Hematopoietic multipotent progenitor cell treated with erythropoietin and hydrocortisone succinate and interleukin-3 and kit ligand, for 17 days (in vitro differentiated cells): ENCODE data around the gene GANAB.
"Not testable (repeated sequence)": the region's sequence is repeated elsewhere in the genome, so short reads cannot be mapped to it uniquely, and the experiment has no call there.

Experiments used
- DNase-seq: peaks from one replicate; pipeline ENCODE4 v3.0.0-alpha.2; 2015; ENCODE audit warnings: low spot score

GANAB gene

DNA sequence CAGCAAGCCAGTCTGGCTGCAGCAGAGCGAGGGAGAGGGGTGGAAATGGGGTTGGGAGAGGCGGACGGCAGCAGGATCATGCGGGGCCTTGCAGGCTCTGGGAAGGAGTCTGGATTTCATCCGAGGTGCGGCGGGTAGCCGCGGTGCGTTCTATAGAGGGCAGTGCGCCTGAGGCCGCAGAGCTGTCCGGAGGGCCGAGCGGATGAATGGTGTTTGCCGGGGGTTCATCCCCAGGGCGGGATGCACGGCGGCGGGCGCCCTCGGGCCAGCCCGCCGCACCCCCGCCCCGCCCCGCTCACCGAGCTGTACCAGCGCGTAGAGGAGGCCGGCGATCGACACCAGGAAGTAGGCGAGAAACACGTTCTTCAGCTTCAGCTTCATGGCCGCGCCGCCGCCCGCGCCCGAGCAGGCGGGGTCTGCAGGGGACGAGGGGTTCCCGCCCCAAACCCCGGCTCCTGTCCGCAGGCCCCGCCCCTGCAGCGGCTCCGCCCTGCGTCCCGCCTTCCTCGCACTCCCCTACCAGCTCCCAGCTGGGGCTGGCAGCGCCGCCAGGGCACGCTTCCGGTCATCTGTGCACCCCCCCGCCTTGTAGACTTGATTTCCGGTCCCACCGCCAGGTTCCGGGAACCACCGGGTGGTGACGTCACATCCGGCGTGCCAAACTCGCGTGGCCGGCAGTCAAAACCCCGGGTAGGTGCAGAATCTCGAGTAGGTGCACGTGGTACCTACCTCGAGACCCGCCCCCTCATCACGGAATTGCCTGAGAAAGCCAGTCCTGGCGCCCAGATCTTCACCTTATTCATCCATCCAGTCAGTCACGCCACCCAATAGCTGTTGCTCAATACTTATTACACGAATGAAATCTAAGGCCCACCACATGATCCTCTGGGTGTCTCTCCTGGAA lies 24.6 kb downstream of the GANAB start, which contains the start of gene B3GAT3:
TSS of gene B3GAT3 (minus strand) at position 420 of the 904 bp plus-strand sequence. CDS start at position 381, 39 bp downstream.
- DNase-seq, result peak; percentile 92

DNA sequence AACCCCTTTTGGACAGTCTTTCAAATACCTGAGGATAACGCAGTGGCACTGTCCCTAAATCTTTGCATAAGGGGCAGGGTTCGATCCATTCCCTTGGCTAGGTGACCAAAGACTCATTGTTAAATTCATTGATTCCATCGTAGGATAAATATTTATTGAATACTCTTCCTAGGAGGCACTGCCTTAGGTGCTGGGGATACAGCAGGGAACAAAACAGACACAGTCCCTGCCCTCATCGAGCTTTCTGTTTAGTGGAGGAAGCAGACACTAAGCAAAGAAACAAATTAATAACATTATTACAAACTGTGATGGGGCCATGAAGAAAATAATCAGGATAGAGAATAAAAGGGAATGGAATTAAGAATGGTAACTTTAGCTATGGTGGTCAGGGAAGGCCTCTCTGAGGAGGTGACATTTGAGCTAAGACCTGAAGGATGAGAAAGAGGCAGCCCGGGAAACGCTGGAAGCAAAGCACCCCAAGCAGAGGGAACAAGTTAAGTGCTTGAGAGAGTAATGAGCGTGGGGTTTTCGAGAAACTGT lies 25.3 kb downstream of the GANAB start:
- no peak for DNase-seq

DNA sequence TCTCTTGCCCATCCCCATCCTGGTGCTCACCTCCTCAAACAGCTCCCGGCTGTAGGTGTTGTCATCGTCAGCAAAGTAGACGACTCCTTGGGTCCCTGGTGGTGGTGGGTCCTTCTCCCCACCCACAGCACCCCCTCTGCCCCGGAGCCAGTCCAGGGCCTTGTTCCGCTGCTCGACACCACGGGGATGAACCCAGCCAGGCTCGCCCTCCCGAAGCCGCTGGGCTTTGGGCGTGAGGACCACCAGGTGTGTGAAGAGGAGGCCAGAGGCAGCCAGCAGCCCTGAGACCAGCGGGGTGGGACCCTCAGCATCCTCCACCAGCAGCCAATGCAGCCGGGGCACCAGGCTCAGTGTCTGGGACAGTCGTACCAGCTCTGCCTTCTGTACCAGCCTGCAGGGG lies 29.5 kb downstream of the GANAB start:
- DNase-seq, result not testable (repeated sequence)

DNA sequence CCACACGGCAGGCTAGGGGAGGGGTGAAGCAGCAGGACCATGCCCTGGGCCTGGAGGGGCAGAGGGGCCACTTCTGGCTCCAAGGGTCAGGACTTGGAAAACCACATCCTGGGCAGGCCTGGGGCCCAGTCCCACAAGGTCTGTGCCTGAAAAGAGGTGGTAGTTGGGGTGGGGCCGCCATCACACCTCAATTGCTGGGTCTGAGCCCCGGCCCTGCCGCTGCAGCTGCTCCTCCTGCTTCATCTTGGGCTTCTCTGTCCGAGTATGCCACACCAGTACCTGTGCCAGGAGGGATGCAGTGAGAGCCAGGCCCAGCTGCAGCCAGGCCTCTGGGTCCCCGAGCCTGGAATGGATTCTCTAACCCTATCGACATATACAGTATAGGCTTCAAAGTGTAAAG lies 30.9 kb downstream of the GANAB start:
- DNase-seq, result no peak

DNA sequence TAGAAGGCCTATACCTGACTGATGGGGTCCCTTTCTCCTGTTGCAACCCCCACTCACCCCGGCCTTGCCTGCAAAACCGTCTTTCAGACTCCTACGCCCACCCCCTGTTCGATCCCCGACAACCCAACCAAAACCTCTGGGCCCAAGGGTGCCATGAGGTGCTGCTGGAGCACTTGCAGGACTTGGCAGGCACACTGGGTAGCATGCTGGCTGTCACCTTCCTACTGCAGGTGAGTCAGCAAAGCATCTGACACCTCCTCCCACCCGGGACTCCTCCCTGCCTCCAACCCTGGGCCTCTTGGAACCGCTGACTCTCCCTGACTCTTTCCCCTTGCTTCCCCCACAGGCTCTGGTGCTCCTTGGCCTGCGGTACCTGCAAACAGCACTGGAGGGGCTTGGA lies 32.1 kb downstream of the GANAB start:
- peak; percentile 68 for DNase-seq

DNA sequence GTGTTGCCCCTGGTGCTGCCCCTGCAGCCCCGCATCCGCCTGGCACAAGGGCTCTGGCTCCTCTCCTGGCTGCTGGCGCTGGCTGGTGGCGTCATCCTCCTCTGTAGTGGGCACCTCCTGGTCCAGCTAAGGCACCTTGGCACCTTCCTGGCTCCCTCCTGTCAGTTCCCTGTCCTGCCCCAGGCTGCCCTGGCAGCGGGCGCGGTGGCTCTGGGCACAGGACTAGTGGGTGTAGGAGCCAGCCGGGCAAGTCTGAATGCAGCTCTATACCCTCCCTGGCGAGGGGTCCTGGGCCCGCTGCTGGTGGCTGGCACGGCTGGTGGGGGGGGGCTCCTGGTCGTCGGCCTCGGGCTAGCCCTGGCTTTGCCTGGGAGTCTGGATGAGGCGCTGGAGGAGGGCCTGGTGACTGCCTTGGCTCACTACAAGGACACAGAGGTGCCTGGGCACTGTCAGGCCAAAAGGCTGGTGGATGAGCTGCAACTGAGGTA lies 33.1 kb downstream of the GANAB start:
- DNase-seq, result no peak

DNA sequence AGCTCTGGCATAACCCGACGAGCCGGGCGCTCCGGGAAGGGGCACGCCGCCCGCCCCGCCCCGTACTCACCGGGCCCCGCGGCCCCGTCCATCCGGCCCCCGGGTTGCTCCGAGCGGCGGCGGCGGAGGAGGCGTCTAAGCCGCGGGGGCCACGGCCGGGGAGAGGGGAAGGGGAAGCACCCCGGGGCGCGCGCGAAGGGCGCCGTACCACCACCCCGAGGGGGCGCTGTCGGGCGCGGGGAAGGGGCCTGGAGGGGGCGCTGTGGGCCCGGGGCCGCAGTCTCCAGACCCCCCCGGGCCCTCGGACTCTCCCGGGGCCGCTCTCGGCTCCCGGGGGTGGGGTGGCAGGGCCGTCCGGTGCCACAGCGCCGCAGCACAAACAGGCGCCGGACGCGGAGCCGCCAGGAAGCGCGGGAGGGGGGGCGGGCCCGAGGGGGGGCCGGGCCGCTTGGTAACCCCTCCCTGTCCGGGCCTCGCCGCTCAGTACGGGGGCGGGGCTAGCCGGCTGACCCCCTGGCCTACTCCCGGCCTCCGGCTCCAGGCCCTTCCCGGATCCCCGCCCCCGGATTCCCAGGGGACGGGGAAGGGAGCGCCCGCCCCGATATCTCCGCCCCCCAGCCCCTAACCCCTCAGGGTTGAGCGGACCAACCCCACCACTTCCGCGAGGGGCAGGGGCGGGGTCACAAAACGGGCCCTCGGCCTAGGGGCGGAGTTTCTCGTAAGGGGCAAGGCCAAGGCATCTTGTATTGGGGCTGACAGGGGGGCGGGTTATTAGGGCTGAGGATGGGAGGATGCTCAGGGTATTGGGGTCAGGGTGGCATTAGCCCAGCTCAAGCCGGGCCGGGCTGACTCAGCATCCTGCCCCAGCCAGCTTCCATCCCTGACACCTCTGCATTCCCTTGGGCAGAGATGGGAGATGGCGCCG lies 33.8 kb downstream of the GANAB start, which contains the start of the genes EML3 and ROM1:
TSS of gene EML3 (minus strand) at position 410 of the 925 bp plus-strand sequence. CDS start at position 92, 318 bp downstream.
TSS of gene ROM1 (plus strand) at position 892 of the 925 bp plus-strand sequence. CDS start at position 917, 25 bp downstream.
- DNase-seq, result peak; percentile 75

- no peak for DNase-seq
Measured at GRCh38 chr11:62611705-62612365, 34.6 kb downstream of the GANAB start.

- DNase-seq, result no peak
Measured at GRCh38 chr11:62610814-62611704, 35.4 kb downstream of the GANAB start.

DNA sequence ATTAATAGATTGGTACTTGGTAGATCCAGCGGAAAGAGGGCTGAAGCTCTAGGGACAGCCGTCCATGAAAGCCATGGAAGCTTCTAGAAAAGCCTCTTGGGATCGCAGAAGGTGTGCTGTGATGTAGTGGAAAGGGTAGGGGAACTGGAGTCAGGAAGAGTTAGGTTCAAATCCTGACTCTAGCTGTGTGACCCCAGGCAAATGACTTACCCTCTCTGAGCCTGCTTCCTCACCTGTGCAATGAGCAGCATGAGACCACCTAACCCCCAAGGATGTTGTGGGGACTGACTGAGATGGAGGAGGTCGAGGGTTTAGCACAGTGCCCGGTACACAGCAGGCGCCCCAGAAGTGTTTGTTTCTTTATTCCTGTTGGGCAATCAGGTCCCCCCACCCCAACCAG lies 36.0 kb downstream of the GANAB start:
- no peak for DNase-seq

DNA sequence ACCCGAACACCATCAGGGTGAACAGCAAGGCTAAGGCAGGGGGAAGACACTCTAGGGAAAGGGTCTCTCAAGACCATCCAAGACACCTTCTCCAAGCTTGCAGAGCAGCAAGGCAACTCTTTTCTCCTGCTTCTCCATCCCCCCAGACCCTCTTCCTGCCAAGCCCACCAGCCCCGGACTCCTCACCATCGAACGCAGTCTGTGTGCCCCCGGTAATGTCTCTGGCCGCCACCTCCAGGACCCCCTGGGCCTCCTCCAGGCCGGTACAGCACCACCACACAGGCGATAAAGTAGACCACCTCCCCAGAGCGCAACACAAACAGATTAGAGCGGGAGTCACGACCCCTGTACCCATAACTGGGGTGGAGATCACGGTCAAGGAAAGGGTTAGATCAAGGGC lies 37.6 kb downstream of the GANAB start:
- DNase-seq, result no peak

DNA sequence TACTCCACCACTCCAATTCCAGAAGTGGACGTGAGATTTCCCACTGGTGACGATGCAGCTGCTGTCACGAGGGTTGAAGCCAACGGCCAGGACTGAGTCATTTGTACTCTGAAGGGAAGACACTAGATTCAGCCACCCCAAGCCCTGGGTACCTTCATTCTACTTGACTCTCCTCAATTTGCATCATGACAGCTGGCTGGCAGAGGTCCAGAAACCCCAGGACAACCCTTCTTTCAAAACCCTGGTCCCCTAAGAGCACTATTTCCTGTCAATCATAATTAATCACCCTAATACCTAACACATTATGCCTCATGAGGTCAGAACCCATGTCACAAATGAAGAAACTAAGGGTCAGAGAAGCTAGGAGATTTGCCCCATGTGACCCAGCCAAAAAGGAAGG lies 38.7 kb downstream of the GANAB start:
- no peak for DNase-seq

GRCh38 chr11:62605902-62606301 lies 40.5 kb downstream of the GANAB start:
- no peak for DNase-seq

- no peak for DNase-seq
Measured at GRCh38 chr11:62605467-62605866, 40.9 kb downstream of the GANAB start.

DNA sequence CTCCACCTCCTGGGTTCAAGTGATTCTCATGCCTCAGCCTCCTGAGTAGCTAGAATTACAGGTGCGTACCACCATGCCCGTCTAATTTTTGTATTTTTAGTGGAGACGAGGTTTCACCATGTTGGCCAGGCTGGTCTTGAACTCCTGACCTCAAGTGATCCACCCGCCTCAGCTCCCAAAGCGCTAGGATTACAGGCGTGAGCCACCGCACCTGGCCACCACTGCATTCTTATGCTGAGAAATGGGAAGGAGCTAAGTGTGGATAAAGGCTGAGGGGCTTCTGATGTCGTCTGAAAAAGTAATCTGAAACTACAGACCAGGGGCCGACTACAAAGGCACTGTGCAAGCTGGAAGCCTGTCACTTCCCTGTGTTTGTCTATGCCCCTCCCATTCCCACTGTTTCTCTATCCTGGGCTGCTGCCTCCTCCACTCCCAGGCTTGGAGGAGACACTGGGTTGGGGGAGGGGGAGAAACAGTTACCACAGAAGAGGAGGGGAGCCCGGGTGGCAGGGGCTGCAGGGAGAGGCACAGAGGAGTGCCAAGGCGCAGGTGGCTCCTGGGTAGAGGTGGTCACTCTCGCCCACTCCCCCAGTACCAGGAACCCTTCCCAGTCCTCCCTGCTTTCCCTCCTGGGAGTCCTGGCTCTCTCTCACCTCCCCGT lies 41.8 kb downstream of the GANAB start:
- no peak for DNase-seq

DNA sequence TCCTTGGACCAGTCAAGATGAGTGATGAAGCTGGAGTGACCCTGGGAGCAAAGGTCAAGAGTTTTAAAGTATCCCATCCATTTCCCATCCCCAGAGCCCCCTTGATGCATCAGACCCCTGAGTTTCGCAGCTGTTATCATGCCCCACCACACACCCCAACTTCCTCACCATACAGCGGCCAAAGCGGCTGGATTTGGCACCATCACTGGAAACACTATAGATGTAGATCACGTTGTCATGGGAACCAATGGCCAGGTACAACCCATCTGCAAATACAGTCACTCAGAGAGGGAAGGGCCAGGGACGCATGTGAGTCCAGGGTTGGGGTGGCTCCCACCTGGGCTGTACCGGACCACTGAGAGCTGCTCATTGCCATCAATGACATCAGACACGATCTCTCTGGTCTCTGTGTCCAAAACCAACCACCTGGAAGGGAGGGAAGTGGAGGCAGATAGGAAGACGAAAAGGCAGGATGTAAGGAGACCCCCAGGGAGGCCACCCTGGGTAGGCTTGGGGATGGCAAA lies 42.6 kb downstream of the GANAB start:
- DNase-seq, result no peak

GRCh38 chr11:62603072-62603408 lies 43.4 kb downstream of the GANAB start:
- DNase-seq, result no peak

DNA sequence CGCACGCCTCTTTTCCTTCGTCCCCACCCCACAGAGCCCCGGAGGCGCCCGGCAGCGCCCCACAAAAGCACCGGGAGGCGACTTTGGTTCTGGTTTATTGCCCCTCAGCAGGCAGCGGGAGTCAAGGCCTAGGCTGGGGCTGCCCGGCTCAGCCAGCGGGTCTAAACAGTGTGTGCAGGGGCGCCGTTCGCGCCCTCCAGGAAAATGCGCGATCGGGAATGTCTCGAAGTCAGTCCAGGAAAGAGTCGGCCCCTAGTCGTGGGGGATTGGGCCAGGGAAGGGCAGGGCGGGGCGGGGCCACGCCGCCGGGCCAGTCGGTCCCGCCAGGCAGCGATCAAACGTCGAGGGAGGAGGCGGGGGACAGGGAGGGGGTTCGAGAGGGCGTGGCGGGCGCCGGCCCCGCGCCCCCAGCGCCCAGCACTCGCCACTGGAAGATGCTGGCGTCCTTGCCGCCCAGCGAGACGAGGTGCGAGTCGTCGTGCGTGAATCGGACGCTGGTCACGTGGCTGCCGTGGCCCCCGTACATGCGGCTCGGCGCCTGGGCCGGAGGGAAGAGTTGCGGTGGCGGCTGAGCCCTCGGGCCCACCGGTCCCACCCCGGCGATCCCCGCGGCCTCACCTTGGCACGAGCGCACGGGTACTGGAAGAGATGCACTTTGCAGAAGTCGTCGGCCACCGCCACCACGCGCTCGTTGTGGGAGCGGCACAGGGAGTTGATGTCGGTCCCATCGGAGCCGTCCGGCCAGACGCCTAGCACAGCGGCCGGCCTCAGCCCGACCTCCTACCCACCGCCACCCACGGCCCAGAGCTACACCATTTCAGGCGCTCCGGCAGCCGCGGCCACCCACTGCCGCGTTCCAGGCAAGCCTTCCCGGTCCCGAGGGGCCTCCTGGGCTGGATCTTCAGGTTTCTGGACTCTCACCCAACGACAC lies 44.0 kb downstream of the GANAB start:
- DNase-seq, result no peak
